ENCODE data around the gene DDN. TPM values are rescaled to one million over a fixed set of nuclear protein-coding genes. Genes with fewer than 3 reads are reported as not detected.

Gene DDN
- total RNA-seq, 1 experiment from 2014 or later, result not detected

GRCh38 chr12:48981757-48982157 lies 17.4 kb downstream of the DDN start:
- DNase-seq (ENCODE audit: low read depth), result no peak

- DNase-seq (ENCODE audit: low read depth), result no peak
Observed at GRCh38 chr12:48980953-48981756, 18.0 kb downstream of the DDN start.

GRCh38 chr12:48980389-48980952 lies 18.7 kb downstream of the DDN start:
- no peak for DNase-seq (ENCODE audit: low read depth)

GRCh38 chr12:48979602-48980388 lies 19.4 kb downstream of the DDN start:
- DNase-seq (ENCODE audit: low read depth), result no peak

GRCh38 chr12:48978741-48979601 lies 20.2 kb downstream of the DDN start:
- no peak for DNase-seq (ENCODE audit: low read depth)

GRCh38 chr12:48978291-48978740 lies 20.9 kb downstream of the DDN start, which contains the start of gene WNT1:
Gene WNT1 (plus strand): TSS chr12:48978322. CDS start chr12:48978651, 329 bp downstream.
- no peak for DNase-seq (ENCODE audit: low read depth)

GRCh38 chr12:48977290-48978281 lies 21.6 kb downstream of the DDN start:
- peak; percentile 61 for DNase-seq (ENCODE audit: low read depth)

GRCh38 chr12:48973941-48974673 lies 25.1 kb downstream of the DDN start:
- DNase-seq (ENCODE audit: low read depth), result no peak

GRCh38 chr12:48973531-48973930 lies 25.6 kb downstream of the DDN start:
- no peak for DNase-seq (ENCODE audit: low read depth)

GRCh38 chr12:48972952-48973483 lies 26.2 kb downstream of the DDN start:
- no peak for DNase-seq (ENCODE audit: low read depth)

- DNase-seq (ENCODE audit: low read depth), result peak; percentile 79
Observed at GRCh38 chr12:48972213-48972951, 26.8 kb downstream of the DDN start.

- DNase-seq (ENCODE audit: low read depth), result no peak
Observed at GRCh38 chr12:48970702-48971334, 28.4 kb downstream of the DDN start.

- no peak for DNase-seq (ENCODE audit: low read depth)
Observed at GRCh38 chr12:48969833-48970701, 29.1 kb downstream of the DDN start.

GRCh38 chr12:48969160-48969771 lies 29.9 kb downstream of the DDN start:
- no peak for DNase-seq (ENCODE audit: low read depth)

- DNase-seq (ENCODE audit: low read depth), result no peak
Observed at GRCh38 chr12:48968467-48968866, 30.7 kb downstream of the DDN start.

- DNase-seq (ENCODE audit: low read depth), result no peak
Observed at GRCh38 chr12:48967991-48968390, 31.2 kb downstream of the DDN start.
